ENCODE data around the gene ISM1. TPM values are rescaled to one million over a fixed set of nuclear protein-coding genes. Genes with fewer than 3 reads are reported as not detected.

The ISM1 gene
- total RNA-seq, 1 donor from 2014 or later = 0.36 TPM

- H3K9me3 Mint-ChIP-seq (ENCODE audit: low read depth) = no peaks in the 10 kb centered on the region
- no peak for DNase-seq (ENCODE audit: low spot score, unreplicated experiment)
- H3K4me1 Mint-ChIP-seq (ENCODE audit: low read depth) = no peaks in the 10 kb centered on the region
- no peak for TF ChIP-seq CTCF (IDR thresholded peaks at IDR 0.05; ENCODE audit: unreplicated experiment)
- H3K27ac Mint-ChIP-seq = no peak overlapping the region
- no peaks in the 10 kb centered on the region for H3K36me3 Mint-ChIP-seq (ENCODE audit: insufficient read depth)
- no peak overlapping the region for H3K4me3 Mint-ChIP-seq (ENCODE audit: low read depth)
- H3K27me3 Mint-ChIP-seq = no peaks in the 10 kb centered on the region
Measured at GRCh38 chr20:13344671-13345070, 123.6 kb downstream of the ISM1 start.

DNA sequence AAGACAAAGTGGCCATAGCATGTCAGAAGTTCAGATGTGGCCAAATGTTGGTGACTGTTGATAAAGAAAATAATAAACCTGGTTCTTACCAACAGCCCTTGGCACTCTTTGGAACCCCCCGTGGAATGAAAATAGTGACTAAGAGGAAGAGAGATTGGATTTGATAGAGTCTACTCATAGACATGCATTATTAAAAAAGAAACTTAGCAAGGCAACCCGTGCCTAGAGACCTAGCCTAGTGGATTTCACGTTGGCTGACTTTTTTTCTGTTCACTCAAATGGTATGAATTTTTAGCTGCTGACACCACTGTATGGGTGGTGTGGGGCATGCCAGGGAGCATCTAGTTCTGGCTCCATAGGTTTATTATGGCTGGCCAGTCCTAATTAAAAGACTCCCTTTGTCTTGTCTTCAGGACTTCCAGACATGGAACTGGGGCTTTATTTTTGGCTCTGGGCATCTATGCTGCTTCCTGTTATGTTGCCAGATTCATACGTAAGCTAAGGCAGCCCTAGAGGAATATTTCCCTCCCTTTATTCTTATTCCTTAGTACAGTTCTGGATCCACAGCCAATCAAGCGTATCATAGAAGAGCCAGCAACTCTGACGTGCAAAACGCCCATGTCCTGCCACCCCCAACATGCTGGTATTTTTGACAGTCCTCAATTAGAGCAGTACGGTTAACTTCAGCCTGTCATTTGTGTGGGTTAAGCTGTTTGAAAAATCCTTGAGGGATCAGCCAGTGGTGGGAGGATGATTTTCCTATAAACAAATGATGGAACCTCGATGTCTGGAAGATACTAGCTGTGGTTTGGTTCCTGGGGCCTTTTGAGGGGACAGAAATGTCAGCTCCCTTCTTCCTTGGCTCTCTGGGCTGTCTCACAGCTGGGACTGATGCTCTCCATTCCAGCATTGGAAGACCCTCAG is 127.5 kb downstream of the ISM1 start:
- no peaks in the 10 kb centered on the region for H3K9me3 Mint-ChIP-seq (ENCODE audit: low read depth)
- no peaks in the 10 kb centered on the region for H3K27me3 Mint-ChIP-seq
- no peak overlapping the region for H3K4me3 Mint-ChIP-seq (ENCODE audit: low read depth)

GRCh38 chr20:13349235-13349604 is 128.1 kb downstream of the ISM1 start:
- no peak for DNase-seq (ENCODE audit: low spot score, unreplicated experiment)
- H3K27me3 Mint-ChIP-seq = no peaks in the 10 kb centered on the region
- no peak for TF ChIP-seq CTCF (IDR thresholded peaks at IDR 0.05; ENCODE audit: unreplicated experiment)
- no peak overlapping the region for H3K27ac Mint-ChIP-seq
- H3K36me3 Mint-ChIP-seq (ENCODE audit: insufficient read depth) = no peaks in the 10 kb centered on the region
- H3K9me3 Mint-ChIP-seq (ENCODE audit: low read depth) = no peaks in the 10 kb centered on the region
- no peak overlapping the region for H3K4me3 Mint-ChIP-seq (ENCODE audit: low read depth)
- H3K4me1 Mint-ChIP-seq (ENCODE audit: low read depth) = no peaks in the 10 kb centered on the region

More for the DNA sequence above, 127.5 kb downstream of the ISM1 start:
- H3K36me3 Mint-ChIP-seq (ENCODE audit: insufficient read depth) = no peaks in the 10 kb centered on the region
- no peak for TF ChIP-seq CTCF (IDR thresholded peaks at IDR 0.05; ENCODE audit: unreplicated experiment)
- no peak for DNase-seq (ENCODE audit: low spot score, unreplicated experiment)
- H3K27ac Mint-ChIP-seq = no peak overlapping the region
- H3K4me1 Mint-ChIP-seq (ENCODE audit: low read depth) = no peaks in the 10 kb centered on the region

Other genes starting within 250 kb of the ISM1 start
- 42.7 and 52.2 TPM in 2 replicates for gene SPTLC3, start 212.3 kb upstream of the ISM1 start, total RNA-seq

Data from progenitor cell of endocrine pancreas (in vitro differentiated cells).